GM21723 (cell line): Measurements from ENCODE around the gene S100A16.

Experiments used
- ATAC-seq: cut with Tn5 transposase; IDR thresholded peaks from one replicate; pipeline ENCODE4 v1.9.1; 2021; ENCODE audit warnings: mild to moderate bottlenecking, moderate library complexity; ENCODE audit not compliant: unreplicated experiment

Gene S100A16

GRCh38 chr1:153616144-153616916 lies 3.4 kb upstream of the S100A16 start, which contains the start of gene S100A14:
S100A14 (minus strand) TSS chr1:153616325; CDS start chr1:153615858, 467 bp downstream.
- ATAC-seq, result no peak

GRCh38 chr1:153615406-153615805 lies 2.5 kb upstream of the S100A16 start:
- ATAC-seq, result no peak

- ATAC-seq, result no peak
Measured at GRCh38 chr1:153614906-153615305, 2.0 kb upstream of the S100A16 start.

- ATAC-seq, result no peak
Measured at GRCh38 chr1:153614189-153614900, 1.4 kb upstream of the S100A16 start.

- ATAC-seq, result no peak
Measured at GRCh38 chr1:153613406-153613805, 469 bp upstream of the S100A16 start.

- ATAC-seq, result no peak
Measured at GRCh38 chr1:153612111-153612754, 704 bp downstream of the S100A16 start.

GRCh38 chr1:153611356-153611755 lies 1.6 kb downstream of the S100A16 start:
- no peak for ATAC-seq

- ATAC-seq, result no peak
Measured at GRCh38 chr1:153610811-153611301, 2.1 kb downstream of the S100A16 start.

- ATAC-seq, result no peak
Measured at GRCh38 chr1:153610334-153610733, 2.6 kb downstream of the S100A16 start.

- no peak for ATAC-seq
Measured at GRCh38 chr1:153609585-153609907, 3.4 kb downstream of the S100A16 start.

GRCh38 chr1:153608742-153609584 lies 4.0 kb downstream of the S100A16 start:
- no peak for ATAC-seq

- no peak for ATAC-seq
Measured at GRCh38 chr1:153608089-153608682, 4.8 kb downstream of the S100A16 start.

- no peak for ATAC-seq
Measured at GRCh38 chr1:153607381-153607780, 5.6 kb downstream of the S100A16 start.

GRCh38 chr1:153606194-153606593 lies 6.7 kb downstream of the S100A16 start:
- no peak for ATAC-seq

- no peak for ATAC-seq
Measured at GRCh38 chr1:153602749-153603148, 10.2 kb downstream of the S100A16 start.

GRCh38 chr1:153599847-153600246 lies 13.1 kb downstream of the S100A16 start:
- ATAC-seq, result no peak

- ATAC-seq, result peak; percentile 99
Measured at GRCh38 chr1:153598309-153599172, 14.4 kb downstream of the S100A16 start.

- ATAC-seq, result no peak
Measured at GRCh38 chr1:153597206-153597605, 15.7 kb downstream of the S100A16 start.

GRCh38 chr1:153592748-153593147 lies 20.2 kb downstream of the S100A16 start:
- ATAC-seq, result no peak
